Liver (tissue), 3 donors: ENCODE results near the gene PPP1CC.

Experiments
- FOXA1 ChIP-seq: IDR thresholded peaks from 2 replicates; pipeline ENCODE4 v1.6.1; 2016; ENCODE audit warnings: antibody characterized with exemption
- GABPA ChIP-seq, 2 donors: IDR thresholded peaks in 1 of 2; conservative IDR thresholded peaks in 1 of 2; 2 replicates each; pipeline ENCODE4 v1.6.1; 2016; ENCODE audit warnings: antibody characterized with exemption in 2 of 2, mild to moderate bottlenecking in 1 of 2, moderate library complexity in 1 of 2
- RAD21 ChIP-seq, 2 donors: IDR thresholded peaks; 2 replicates each; pipeline ENCODE4 v1.6.1; 2016; ENCODE audit warnings: antibody characterized with exemption in 2 of 2, mild to moderate bottlenecking in 2 of 2
- TF ChIP-seq, protein P1 (sequence below): fragments of 150-350 bp; IDR thresholded peaks from 2 replicates; pipeline ENCODE4 v1.5.1; 2017; ENCODE audit warnings: improper control_type of control experiment, low read depth, low read length; ENCODE audit not compliant: missing input control
- TF ChIP-seq, protein P2 (sequence below): IDR thresholded peaks from 2 replicates; pipeline ENCODE4 v1.6.1; 2016; ENCODE audit warnings: antibody characterized with exemption, mild to moderate bottlenecking
- TF ChIP-seq, protein P3 (sequence below): IDR thresholded peaks from 2 replicates; pipeline ENCODE4 v1.6.1; 2016; ENCODE audit warnings: antibody characterized with exemption
- donor health status: healthy.
- donor health status: healthy.

DNA sequence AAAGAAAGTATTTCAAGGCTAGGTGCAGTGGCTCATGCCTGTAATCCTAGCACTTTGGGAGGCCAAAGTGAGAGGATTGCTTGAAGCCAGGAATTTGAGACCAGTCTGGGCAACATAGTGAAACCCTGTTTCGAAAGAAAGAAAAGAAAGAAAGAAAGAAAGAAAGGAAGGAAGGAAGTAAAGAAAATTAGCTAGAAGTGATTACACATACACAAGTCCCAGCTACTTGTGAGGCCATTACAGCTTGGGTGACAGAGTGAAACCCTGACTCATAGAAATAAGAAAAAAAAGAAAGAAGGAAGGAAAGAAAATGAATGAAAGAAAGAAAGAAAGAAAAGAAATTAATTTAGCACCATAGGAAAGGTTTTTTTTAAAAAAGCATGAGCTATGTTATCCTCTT lies 33.3 kb upstream of the PPP1CC start:
- TF ChIP-seq, protein P1, sequence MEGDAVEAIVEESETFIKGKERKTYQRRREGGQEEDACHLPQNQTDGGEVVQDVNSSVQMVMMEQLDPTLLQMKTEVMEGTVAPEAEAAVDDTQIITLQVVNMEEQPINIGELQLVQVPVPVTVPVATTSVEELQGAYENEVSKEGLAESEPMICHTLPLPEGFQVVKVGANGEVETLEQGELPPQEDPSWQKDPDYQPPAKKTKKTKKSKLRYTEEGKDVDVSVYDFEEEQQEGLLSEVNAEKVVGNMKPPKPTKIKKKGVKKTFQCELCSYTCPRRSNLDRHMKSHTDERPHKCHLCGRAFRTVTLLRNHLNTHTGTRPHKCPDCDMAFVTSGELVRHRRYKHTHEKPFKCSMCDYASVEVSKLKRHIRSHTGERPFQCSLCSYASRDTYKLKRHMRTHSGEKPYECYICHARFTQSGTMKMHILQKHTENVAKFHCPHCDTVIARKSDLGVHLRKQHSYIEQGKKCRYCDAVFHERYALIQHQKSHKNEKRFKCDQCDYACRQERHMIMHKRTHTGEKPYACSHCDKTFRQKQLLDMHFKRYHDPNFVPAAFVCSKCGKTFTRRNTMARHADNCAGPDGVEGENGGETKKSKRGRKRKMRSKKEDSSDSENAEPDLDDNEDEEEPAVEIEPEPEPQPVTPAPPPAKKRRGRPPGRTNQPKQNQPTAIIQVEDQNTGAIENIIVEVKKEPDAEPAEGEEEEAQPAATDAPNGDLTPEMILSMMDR: no peak
- TF ChIP-seq, protein P2, sequence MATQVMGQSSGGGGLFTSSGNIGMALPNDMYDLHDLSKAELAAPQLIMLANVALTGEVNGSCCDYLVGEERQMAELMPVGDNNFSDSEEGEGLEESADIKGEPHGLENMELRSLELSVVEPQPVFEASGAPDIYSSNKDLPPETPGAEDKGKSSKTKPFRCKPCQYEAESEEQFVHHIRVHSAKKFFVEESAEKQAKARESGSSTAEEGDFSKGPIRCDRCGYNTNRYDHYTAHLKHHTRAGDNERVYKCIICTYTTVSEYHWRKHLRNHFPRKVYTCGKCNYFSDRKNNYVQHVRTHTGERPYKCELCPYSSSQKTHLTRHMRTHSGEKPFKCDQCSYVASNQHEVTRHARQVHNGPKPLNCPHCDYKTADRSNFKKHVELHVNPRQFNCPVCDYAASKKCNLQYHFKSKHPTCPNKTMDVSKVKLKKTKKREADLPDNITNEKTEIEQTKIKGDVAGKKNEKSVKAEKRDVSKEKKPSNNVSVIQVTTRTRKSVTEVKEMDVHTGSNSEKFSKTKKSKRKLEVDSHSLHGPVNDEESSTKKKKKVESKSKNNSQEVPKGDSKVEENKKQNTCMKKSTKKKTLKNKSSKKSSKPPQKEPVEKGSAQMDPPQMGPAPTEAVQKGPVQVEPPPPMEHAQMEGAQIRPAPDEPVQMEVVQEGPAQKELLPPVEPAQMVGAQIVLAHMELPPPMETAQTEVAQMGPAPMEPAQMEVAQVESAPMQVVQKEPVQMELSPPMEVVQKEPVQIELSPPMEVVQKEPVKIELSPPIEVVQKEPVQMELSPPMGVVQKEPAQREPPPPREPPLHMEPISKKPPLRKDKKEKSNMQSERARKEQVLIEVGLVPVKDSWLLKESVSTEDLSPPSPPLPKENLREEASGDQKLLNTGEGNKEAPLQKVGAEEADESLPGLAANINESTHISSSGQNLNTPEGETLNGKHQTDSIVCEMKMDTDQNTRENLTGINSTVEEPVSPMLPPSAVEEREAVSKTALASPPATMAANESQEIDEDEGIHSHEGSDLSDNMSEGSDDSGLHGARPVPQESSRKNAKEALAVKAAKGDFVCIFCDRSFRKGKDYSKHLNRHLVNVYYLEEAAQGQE: no peak
- no peak for TF ChIP-seq GABPA (IDR thresholded peaks at IDR 0.05 in 1 of 2, conservative IDR thresholded peaks at IDR 0.05 in 1 of 2)
- TF ChIP-seq FOXA1: no peak
- no peak for TF ChIP-seq RAD21 (IDR thresholded peaks at IDR 0.05)
- TF ChIP-seq, protein P3, sequence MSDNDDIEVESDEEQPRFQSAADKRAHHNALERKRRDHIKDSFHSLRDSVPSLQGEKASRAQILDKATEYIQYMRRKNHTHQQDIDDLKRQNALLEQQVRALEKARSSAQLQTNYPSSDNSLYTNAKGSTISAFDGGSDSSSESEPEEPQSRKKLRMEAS: no peak
